ENCODE measurements around the gene XRCC4.
"Not testable (repeated sequence)": the region's sequence is repeated elsewhere in the genome, so short reads cannot be mapped to it uniquely, and the experiment has no call there.

XRCC4 gene

GRCh38 chr5:83179966-83180365 is 102.6 kb downstream of the XRCC4 start:
- DNase-seq (ENCODE audit: low spot score) = no peak

GRCh38 chr5:83184534-83184933 is 107.2 kb downstream of the XRCC4 start:
- no peak for DNase-seq (ENCODE audit: low spot score)

GRCh38 chr5:83192947-83193346 is 115.6 kb downstream of the XRCC4 start:
- DNase-seq (ENCODE audit: low spot score) = no peak

- no peak for DNase-seq (ENCODE audit: low spot score)
Observed at GRCh38 chr5:83197326-83197967, 120.1 kb downstream of the XRCC4 start.

GRCh38 chr5:83199126-83199525 is 121.8 kb downstream of the XRCC4 start:
- DNase-seq (ENCODE audit: low spot score) = no peak

- no peak for DNase-seq (ENCODE audit: low spot score)
Observed at GRCh38 chr5:83204651-83205050, 127.3 kb downstream of the XRCC4 start.

GRCh38 chr5:83209963-83210362 is 132.6 kb downstream of the XRCC4 start:
- DNase-seq (ENCODE audit: low spot score) = no peak

- DNase-seq (ENCODE audit: low spot score) = no peak
Observed at GRCh38 chr5:83219077-83219476, 141.7 kb downstream of the XRCC4 start.

GRCh38 chr5:83219495-83219894 is 142.1 kb downstream of the XRCC4 start:
- DNase-seq (ENCODE audit: low spot score) = no peak

GRCh38 chr5:83220331-83220730 is 143.0 kb downstream of the XRCC4 start:
- no peak for DNase-seq (ENCODE audit: low spot score)

GRCh38 chr5:83222906-83223305 is 145.6 kb downstream of the XRCC4 start:
- DNase-seq (ENCODE audit: low spot score) = no peak

- DNase-seq (ENCODE audit: low spot score) = no peak
Observed at GRCh38 chr5:83227611-83228010, 150.3 kb downstream of the XRCC4 start.

GRCh38 chr5:83230511-83230910 is 153.2 kb downstream of the XRCC4 start:
- DNase-seq (ENCODE audit: low spot score) = no peak

GRCh38 chr5:83244516-83244915 is 167.2 kb downstream of the XRCC4 start:
- DNase-seq (ENCODE audit: low spot score) = no peak

GRCh38 chr5:83245037-83245436 is 167.7 kb downstream of the XRCC4 start:
- DNase-seq (ENCODE audit: low spot score) = no peak

GRCh38 chr5:83246071-83246470 is 168.7 kb downstream of the XRCC4 start:
- DNase-seq (ENCODE audit: low spot score) = no peak

- no peak for DNase-seq (ENCODE audit: low spot score)
Observed at GRCh38 chr5:83249156-83249555, 171.8 kb downstream of the XRCC4 start.

- DNase-seq (ENCODE audit: low spot score) = no peak
Observed at GRCh38 chr5:83251849-83252248, 174.5 kb downstream of the XRCC4 start.

- DNase-seq (ENCODE audit: low spot score) = no peak
Observed at GRCh38 chr5:83253720-83254119, 176.4 kb downstream of the XRCC4 start.

- no peak for DNase-seq (ENCODE audit: low spot score)
Observed at GRCh38 chr5:83255268-83255667, 177.9 kb downstream of the XRCC4 start.

- DNase-seq (ENCODE audit: low spot score) = no peak
Observed at GRCh38 chr5:83256091-83256780, 178.9 kb downstream of the XRCC4 start.

- DNase-seq (ENCODE audit: low spot score) = not testable (repeated sequence)
Observed at GRCh38 chr5:83257684-83258083, 180.3 kb downstream of the XRCC4 start.

- DNase-seq (ENCODE audit: low spot score) = no peak
Observed at GRCh38 chr5:83265318-83265717, 188.0 kb downstream of the XRCC4 start.

GRCh38 chr5:83270311-83270710 is 193.0 kb downstream of the XRCC4 start:
- DNase-seq (ENCODE audit: low spot score) = no peak

Measured in NAMALWA (cell line).